Stimulated activated CD8-positive, alpha-beta memory T cell treated with anti-CD3 and anti-CD28 coated beads, Interleukin-7, amount 100 ng/mL, for 4 hours (primary cell): ENCODE results near the gene FOXK2.
A peak's percentile ranks its signal among the peaks of the same experiment; 100 is the strongest.

Experiments
- DNase-seq, 2 donors: peaks; one replicate each; pipeline ENCODE4 v3.0.0-alpha.2; 2020; ENCODE audit warnings: low read depth in 2 of 2

FOXK2 gene

DNA sequence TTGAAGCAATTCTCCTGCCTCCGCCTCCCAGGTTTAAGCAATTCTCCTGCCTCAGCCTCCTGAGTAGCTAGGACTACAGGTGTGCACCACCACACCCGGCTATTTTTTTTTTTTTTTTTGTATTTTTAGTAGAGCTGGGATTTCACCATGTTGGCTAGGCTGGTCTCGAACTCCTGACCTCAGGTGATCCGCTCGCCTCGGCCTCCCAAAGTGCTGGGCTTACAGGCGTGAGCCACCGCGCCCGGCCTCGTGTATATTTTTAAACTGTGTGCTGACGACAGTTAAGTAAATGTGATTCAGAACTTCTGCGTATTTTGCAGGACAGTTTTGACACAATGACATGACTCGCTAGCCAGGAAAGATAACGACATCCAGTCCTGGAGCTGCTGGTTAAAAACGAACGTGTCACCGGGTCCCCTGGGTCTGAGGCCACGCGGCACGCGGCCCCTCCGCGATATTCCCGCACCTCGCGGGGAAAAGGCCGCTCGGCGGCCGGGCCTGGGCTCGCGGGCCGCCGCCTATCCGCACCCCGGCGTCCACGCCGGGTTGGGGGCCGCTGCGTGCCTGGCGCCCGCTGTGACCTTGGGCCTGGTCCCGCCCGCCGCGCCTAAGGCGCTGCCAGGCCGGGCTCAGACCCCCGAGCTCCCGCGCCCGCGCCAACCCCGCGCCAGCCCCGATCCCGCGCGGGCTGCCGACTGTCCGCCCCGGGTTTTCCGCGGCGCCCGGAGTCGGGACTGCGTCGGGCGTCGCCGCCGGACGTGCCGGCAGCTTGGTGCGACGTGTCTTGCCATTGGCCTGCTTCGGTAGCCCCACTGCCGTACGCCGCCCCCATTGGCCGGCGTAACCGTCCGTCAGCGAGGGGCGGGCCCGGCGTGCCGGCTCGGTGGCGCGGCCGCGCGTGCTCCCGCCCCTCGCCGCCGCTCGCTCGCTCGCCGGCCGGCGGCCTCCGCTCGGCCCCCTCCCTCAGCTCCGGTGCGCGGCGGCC, at the start of gene FOXK2:
Gene FOXK2, plus strand, starts transcription at position 907 of the 985 bp plus-strand sequence. CDS start 157 bp downstream, outside the sequence.
- DNase-seq, result peak; percentile 78 to 91

DNA sequence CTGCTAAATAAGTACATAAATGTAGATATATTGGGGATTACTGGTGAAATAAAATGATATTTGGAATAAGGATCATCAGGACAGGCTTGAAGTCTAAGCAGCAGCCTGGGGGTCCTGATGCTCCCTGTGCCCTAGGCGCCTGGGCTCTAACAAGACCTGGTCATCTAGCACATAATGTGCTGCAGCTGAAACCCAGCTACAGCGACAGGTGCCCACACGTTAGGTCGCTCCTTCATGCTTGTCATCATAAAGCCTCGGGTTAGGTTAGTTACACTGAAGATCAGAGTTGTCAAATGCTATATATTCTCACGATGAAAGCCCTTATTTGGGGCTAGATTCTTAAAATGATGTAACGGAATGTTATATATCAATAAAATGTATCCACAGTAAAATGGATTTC, 49.5 kb upstream of the FOXK2 start:
- DNase-seq, result no peak

DNA sequence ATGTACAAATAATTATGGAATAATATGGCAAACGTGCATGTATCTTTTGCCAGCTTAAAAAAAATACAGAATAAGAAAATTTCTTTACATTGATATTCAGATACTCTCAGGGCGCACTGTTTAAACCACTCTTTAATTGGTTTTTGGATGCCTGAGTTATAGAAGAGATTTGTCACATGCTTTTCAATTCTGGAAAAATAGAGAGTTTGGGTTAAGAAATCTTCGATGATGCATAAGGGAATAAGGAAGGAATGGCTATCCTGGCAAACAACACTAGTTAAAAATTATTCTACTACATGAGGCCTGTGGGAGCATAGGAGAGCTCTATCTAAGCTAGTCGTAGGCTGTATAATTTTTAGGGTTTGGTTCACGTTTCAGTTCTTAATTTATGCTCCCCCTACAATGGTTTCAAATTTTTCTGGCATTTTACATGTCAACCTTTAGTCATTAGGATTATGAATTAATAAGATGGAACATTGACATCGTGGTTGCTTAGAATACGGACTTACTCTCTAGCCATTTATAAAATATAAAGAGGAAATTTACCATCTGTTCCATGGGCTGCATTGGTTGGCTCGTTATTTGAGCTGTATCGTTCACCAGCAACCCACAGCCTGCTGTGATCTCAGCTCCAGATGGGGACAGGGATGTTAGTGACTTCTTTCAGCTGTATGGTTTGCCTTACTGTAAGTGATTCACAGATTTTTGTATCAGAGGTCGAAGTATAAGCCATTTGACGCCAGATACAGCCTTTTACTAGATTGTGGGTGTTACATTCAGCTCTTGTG, 45.1 kb upstream of the FOXK2 start:
- DNase-seq, result no peak

DNA sequence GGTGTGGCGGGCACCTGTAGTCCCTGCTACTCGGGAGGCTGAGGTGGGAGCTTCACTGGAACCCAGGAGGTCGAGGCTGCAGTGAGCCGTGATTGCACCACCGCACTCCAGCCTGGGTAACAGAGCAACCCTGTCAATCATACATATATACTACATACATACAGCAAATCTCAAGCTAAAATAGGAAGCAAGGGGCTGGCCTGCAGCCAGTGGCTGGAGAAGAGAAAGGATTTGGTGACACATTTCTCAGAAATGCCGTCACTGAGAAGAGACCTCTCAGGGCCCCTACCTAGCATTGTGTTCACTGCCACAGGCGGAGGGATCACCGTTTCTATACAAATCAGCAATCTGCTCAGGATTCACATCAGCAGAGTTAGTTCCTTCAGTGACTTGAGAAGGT, 44.1 kb upstream of the FOXK2 start:
- no peak for DNase-seq

DNA sequence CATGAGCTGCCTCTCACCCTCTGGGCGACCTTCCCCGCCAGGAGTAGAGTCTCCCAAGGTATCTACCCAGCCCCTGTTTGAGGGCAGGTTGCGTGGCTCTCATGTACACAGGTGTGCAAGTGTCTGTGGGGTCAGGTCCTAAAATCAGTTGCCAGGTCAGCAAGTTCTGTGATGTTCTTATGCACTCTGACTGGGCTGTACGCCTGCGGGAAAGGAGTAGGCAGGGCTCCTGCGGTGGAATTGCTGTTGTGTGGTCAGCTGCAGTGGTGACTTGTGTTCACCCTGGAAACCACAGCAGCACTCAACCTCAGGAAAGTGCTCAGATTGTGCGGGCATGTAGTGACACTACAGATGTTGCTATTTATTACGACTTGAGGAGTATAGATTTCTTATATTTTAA, 41.6 kb upstream of the FOXK2 start:
- no peak for DNase-seq

DNA sequence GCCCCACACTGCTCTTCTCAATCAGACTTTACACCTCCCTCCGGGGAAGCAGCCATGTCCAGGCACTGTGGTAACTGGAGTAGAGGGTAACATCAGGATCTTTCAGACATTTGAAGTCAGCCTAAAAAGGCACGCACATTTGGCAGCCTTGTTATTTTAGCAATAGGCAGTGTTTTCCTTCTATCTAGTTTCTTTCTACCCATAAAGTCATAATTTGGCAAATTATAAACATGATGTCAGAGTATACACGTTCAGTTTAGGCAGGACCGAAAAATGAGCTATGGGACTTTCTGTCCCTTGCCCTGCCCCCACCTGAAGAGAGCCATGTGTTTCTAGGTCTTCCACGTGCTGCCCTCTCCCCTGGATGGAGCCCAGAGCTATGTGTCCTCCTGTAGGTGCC, 39.9 kb upstream of the FOXK2 start:
- no peak for DNase-seq

DNA sequence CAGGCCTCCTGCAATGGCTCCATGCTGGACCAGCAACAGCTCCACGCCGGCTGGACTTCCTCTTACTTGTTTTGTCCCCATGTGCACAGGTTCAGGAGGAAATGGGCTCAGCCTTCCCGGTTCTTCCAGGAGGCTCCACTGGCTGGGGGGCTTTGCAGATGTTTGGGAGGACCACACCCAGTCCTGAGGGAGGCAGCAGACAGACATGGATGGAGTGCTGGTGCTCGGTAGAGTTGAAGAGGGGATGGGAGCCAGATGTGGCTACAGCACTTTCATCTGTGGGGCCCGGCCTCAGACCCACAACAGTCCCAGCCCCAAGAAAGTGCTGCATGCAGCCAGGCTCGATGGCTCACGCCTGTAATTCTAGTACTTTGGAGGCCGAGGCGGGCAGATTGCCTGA, 39.2 kb upstream of the FOXK2 start:
- no peak for DNase-seq

DNA sequence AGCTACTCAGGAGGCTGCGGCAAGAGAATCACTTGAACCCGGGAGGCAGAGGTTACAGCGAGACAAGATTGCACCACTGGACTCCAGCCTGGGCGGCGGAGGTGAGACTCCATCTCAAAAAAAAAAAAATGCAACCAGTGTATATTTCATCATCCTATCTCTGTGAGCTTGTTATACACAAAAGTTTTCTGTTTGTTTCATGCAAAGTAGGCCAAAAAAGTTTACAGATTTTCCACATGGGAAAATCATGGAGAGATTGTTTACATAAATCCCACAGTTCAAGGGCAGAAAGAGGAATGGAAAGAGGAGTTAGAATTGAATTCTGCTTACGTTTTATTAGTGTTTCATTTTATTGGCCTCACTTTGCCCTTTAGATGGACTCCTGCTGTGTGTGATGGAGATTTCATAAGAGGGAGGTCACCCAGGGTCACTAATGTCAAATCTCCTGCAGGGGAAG, 36.3 kb upstream of the FOXK2 start:
- no peak for DNase-seq

DNA sequence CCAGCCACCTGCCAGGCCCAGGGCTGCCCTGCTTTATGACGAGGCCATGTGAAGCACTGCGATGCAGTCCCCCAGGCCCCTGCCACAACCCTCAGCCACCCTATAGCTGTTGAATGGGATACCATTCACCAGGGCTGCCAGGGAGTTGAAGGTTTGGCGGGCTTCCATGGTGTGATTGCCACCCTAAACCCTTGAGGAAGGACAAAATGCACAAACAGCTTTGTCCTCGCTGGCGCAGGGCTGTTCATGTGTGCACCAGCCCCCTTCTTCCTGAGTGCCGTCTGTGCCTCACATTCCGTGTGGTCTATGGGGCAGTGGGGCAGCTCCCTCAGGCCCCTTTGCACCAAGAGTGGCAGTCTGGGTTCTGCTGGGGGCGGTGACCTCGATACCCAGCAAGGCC, 35.7 kb upstream of the FOXK2 start:
- no peak for DNase-seq

DNA sequence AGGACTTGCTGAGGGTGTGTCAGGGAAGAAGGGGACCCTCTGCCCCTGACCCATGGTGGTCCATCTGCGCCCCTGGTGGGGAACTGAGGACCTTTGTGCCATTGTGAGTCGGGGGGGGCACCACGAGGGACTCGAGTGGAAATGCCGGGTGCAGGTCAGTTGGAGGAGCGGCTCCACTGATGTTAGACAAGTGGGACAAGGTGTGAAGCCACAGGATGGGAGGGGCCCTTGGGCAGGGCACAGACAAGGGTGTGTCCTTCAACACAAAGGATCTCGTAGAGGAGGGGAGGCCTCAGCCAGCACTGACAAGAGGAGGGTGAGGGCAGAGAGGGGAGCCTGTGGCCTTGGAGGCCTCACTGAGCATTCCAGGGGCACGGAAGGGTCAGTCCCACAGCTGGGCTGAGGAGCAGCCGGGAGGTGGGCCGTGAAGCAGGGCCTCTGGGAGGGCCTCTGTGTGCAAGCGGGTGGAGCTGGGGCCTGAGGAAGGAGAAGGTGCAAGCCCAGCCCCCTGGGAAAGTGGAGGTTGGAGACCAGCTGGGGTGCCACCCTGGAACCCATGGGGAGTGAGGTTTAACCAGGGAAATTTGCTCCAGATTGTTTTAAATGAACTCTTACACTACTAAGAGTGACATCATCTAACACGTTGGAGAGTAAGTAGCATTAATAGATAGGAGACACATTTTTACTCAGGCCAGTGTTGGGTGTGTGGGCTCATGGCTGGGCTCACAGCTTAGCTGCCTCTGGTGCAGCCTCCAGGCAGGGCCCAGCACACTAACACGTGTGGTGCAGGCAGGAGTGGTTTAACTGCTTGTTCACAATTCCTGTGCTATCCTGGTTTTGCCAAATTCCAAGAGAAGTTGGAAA, 33.1 kb upstream of the FOXK2 start:
- DNase-seq, result no peak

DNA sequence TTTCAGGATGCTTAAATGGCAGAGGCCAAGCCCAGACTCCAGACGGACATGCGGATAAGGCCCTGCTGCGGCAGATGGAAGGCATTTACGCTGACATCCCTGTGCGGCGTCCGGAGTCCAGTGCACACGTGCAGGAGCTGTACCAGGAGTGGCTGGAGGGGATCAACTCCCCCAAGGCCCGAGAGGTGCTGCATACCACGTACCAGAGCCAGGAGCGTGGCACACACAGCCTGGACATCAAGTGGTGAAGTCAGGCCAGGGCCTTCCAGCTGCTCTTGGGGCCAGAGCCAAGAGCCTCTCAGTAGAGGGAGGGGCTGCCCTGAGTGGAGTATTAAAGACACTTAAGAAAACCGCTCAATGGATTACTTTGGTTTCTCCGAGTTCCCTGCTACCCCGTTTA, 31.6 kb upstream of the FOXK2 start:
- DNase-seq, result no peak

DNA sequence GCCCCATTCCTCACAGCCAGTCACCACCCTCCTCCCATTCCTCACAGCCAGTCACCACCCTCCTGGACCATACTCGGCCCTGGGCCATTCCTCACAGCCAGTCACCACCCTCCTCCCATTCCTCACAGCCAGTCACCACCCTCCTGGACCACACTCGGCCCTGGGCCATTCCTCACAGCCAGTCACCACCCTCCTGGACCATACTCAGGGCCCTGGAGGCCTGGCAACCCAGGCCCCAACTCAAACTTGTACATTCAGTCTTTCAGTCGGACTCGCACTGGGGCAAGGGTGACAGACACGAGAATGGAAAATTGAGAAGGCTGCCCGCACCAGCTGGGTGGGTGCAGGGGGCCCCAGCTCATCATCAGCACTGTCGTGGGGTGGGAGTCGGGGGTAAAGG, 30.4 kb upstream of the FOXK2 start:
- DNase-seq, result no peak

DNA sequence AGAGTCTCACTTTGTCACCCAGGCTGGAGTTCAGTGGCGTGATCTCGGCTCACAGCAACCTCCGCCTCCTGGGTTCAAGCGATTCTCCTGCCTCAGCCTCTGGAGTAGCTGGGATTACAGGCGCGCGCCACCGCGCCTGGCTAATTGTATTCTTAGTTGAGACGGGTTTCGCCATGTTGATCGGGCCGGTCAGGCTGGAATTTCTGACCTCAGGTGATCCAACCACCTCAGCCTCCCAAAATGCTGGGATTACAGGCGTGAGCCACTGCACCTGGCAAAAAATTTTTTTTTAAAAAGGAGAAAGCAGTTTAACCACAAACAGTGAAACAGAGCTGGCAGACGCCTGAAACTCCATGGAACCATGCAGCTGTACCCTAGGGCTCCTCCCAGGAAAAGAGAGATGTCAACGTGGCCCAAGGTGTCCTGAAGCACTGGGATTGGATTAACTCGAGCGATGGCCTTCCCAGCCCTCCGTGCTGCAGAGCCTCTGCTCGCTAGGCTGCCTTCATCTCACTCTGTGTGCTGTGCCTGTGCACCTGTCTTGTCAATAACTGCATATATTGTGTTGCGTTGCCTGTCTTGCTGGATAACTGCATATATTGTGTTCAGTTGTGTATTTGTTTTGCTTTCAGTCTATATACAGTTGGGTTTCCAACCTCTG, 29.6 kb upstream of the FOXK2 start:
- no peak for DNase-seq

DNA sequence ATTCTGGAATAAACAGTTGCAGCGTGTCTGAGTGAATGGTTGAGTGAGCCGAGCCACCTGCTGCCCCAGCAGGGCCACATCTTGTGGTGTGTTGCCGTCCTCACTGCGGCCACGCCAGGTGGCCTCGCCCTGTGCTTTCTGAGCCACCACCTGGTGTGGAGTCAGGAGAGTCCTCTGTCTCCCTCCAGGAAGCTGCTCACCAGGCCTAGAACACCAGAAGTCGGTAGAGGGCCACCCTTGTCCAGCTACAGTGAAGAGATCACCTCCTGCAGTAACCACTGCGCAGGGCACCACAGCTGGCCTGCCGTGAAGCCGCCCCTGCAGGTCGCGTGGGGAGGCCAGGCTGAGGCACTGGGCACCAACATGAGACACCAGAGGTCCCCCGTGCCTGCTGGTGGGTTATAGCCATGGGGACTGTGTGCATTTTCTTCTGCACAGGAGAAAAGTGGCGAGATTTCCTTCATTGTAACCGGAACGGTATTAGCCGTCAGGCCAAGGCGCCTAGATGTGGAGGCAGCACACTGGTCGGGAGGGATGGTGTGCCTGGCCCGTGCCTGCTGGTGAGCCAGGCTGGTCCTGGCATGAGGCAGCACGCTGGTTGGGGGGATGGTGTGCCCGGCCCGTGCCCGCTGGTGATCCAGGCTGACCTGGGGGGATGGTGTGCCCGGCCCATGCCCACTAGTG, 28.9 kb upstream of the FOXK2 start:
- DNase-seq, result no peak

DNA sequence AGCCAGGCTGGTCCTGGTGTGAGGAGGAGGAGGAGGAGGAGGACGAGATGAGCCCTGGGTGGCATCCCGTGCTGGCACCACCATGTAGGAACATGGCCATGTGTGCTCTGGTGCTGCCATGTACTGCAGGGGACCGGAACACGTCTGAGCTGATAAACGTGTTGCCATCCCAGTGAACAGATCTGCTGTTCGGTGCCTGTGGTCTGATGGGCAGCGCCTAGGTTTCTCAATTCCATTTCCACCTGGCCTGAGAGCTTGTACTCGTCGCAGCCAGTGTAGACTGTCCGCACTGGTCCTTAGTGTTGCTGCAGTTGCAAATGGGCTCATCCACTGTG, 28.4 kb upstream of the FOXK2 start:
- no peak for DNase-seq

DNA sequence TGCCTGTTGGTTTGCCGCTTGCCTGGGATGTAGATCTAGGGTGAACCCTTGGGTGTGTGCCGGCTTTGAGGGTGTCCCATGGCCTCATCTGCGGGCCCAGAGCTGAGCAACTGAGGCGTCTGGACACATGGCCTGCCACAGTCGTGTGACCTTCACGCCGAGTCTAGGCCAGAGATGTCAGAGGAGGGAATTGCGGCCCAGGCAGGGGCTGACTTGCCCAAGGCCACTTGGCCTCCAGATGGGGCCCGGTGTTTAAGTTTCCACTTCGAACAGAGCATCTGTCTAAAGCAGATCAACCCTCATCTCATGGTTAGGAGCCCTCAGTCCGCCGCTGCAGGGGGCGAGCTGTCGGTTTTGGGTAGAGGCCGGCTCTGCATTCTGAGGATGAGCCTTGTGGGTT, 28.0 kb upstream of the FOXK2 start:
- no peak for DNase-seq

DNA sequence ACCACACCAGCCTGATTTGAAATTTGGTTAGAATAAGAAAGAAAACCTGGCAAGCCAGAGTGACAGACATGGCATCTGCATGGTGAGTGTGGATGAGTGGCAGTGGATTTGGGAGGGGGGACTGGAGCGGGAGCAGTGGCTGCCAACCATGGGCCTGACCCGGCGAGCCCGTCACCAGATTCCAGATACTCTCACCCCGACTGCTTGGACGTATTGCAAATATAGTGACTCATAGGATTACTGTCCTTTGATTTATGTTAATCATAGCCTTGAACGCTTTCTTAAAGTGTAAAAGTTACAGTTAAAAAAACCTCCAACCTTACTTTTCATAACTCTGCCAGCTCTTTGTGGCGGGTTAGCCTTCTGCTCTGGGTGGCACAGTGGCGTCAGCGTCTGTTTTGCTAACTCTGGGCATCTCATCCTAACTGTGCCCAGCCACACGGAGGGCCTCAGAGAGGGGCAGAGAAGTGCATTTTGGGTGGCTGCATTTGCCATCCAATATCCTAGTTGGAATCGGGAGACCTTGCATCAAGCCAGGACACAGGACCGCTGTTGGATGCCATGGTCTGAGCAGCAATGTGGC, 26.8 kb upstream of the FOXK2 start:
- DNase-seq, result no peak

DNA sequence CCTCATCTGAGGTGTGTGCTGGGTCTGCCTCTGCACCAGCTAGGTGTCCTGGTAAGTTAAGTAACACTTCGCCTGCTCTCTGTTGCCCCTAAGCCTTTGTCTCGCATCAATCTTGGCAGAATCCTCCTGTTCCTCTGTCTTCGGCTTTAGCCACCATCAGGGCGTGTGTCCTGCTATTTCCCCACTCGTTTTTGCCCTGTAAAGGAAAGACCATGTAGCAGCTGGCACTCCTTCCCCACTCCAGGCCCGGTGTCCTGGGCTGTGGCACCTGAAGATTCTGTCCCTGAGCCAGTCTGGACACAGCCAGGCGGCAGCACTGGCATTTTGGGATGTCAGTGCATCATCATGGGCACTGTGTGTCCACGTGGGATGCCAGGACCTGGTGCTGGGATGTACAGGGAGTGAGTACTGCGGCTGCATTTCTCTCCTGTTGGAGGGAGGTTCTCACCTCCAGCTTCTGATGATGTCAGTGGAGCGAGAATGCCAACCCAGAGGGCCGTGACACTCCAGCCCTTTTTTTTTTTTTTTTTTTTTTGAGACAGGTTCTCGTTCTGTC, 26.2 kb upstream of the FOXK2 start:
- DNase-seq, result no peak

DNA sequence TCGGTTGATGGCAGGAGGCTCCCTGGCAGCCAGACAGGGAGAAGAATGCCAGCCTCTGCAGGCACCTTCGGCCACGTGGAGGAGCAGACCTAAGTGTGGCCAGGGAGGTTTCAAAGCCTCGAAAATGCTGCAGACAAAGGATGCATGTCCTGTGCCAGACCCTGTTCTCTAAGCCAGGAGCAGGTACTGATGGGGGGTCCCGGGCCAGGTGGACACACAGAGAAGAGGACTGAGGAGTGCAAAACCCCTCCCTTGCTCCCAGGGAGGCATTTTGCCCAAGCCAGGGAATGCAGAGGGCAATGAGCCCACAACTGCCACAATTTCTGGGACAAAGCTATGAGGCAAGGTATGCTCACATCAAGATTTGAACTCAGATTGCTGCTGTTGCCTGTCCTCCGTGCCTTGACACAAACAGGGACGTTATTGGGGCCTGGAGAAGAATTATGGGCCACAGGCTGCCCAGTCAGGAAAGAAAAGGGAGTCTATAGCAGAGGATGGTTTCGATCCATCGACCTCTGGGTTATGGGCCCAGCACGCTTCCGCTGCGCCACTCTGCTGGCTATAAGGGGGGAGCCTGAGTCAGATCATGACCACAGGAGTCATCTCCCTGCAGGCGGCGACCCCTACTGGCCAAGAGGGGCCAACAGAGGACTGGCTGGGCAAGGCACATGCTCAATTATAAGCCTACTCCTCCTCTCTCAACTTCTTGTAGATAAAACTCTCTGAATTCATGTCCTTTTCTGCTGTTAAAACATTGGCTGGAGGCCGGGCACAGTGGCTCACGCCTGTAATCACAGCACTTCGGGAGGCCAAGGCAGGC, 25.1 kb upstream of the FOXK2 start:
- DNase-seq, result peak; percentile 76 to 78
